Activated CD4-positive, alpha-beta T cell treated with anti-CD3 and anti-CD28 coated beads, Interleukin-2, amount 50 U/mL, for 48 hours (primary cell): ENCODE results near the gene TARBP2.

Experiments used
- DNase-seq, 2 experiments: peaks; one replicate each; pipeline ENCODE4 v3.0.0-alpha.2; 2020

Gene TARBP2

GRCh38 chr12:53497461-53497860 lies 3.6 kb upstream of the TARBP2 start:
- no peak for DNase-seq

DNA sequence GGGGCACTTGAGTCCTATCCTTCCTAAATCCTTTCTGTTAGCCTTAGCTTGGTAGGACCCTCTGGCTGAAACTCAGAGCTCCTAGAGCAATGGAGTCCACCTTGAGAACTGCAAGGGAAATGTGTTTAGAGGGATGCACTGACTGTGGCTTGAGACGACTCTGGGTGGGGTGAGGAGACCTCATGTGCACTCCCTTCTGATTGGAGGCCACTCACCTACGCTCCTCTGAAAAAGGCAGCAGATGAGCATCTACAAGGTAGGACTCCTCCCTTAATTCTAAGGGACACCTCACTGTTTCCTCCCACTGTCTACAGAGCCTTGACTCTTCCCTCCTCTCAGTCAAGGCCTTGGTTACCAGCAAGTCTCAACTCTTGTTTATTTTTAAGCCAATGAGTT lies 2.9 kb upstream of the TARBP2 start:
- DNase-seq, result no peak

GRCh38 chr12:53499266-53500141 lies 1.6 kb upstream of the TARBP2 start, which contains the start of gene MAP3K12:
Gene MAP3K12, minus strand, starts transcription at chr12:53499458. Its CDS starts 12,067 bp downstream, at chr12:53487391.
- DNase-seq, result peak; percentile 68 to 77

DNA sequence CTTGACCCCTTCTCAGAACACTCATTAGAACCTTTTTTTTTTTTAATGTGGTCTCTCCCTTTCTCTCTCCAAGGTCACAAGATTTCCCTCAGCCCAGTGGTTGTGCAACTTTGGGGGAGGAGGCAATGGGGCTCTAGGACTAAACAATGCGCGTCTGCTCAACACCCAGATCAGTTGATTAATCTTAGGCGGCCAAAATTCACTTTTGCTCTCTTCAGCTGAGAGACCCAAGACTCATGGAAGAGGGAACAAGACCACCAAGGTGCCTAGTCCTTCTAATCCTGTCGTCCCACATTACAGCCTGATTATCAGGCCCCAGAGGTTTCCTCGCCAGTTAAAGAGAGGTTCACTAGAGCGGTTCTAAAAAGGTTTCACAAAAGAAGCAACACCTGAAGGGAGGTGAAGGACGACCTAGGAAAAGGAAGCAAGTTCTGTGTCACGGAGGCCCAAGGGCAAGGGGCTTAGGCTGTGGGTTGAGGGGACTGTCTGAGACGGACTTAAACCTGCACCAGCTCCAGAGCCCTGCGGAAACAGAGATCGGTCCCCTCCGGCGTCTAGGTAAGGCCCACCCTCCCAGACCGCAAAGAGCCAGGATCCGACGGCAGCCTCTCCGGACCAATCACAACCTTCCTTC lies 824 bp upstream of the TARBP2 start:
- DNase-seq, result no peak

DNA sequence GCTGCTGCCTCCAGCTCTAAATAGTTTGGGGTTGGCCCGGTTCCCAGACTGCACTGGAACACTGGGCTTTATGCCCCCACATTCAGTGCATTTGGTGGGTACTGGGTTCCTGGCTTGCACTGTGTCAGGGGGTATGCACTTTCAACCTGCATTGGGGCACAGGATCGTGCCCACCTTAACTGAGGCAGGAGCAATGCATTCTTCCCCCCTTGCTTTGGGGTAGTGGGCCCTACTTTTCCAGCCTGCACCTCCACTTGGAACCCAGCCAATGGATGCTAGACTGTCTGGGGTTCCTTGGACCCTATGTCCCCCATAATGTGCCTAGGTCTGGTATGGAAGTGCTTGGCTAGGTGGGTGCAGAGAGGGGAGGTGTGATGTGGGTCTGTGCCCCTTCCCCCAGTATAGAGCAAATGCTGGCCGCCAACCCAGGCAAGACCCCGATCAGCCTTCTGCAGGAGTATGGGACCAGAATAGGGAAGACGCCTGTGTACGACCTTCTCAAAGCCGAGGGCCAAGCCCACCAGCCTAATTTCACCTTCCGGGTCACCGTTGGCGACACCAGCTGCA lies 615 bp downstream of the TARBP2 start:
- DNase-seq, result no peak

DNA sequence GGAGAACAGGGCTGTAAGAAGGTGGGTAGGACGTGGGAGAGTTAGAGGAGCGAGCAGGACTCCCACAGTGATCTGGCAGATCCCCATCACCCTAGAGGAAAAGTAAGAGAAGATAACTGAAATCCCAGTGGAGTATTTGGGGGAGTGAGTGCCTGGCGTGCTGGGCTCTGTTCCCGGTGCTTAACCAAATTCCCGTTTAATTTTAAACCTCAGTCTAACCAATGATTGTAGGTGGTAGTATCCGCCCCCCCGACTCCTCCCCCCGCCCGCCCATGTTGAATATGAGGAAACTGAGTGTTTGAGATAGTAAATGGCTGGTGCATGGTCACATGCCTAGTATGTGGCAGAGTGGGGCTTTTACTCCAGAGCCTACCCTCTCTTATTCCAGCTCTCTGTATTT lies 1.2 kb downstream of the TARBP2 start:
- DNase-seq, result no peak

GRCh38 chr12:53502983-53503728 lies 2.1 kb downstream of the TARBP2 start:
- no peak for DNase-seq

- no peak for DNase-seq
Observed at GRCh38 chr12:53504004-53504920, 3.2 kb downstream of the TARBP2 start.

DNA sequence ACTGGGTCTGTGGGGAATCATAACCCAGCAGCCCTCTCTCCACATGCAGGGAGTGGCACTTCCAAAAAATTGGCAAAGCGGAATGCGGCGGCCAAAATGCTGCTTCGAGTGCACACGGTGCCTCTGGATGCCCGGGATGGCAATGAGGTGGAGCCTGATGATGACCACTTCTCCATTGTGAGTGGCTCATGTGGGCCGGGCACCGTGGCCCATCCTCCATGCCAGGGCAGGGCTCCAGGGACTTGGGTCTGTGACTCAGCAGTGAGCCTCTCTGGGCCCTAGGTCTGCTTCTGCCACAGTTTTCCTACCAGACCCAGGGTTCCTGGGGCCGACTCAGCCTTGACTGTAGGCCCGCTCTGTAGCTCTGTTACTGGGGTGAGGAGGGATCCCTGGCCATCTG lies 4.0 kb downstream of the TARBP2 start:
- DNase-seq, result no peak

- DNase-seq, result no peak
Observed at GRCh38 chr12:53505555-53506449, 4.7 kb downstream of the TARBP2 start.

DNA sequence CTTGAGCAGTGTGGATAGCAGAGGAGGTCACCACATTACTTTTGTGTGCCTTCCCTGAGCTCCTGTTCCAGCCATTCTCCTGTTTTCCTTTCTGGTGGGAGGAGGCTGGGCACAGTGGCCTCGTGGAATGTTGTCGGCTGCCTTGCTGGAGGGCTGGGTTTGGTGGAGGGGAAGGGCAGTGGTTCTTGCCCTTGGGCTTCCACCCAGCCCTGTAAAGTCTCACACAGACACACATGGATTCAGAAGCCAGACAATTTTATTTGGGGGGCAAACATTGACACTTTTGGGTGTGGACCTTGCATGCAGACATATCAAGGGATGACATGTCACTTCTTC lies 5.3 kb downstream of the TARBP2 start:
- DNase-seq, result no peak

GRCh38 chr12:53506881-53507602 lies 6.0 kb downstream of the TARBP2 start, which contains the start of gene NPFF:
Gene NPFF, minus strand, starts transcription at chr12:53507484. Its CDS starts 10 bp downstream, at chr12:53507474.
- DNase-seq, result no peak

DNA sequence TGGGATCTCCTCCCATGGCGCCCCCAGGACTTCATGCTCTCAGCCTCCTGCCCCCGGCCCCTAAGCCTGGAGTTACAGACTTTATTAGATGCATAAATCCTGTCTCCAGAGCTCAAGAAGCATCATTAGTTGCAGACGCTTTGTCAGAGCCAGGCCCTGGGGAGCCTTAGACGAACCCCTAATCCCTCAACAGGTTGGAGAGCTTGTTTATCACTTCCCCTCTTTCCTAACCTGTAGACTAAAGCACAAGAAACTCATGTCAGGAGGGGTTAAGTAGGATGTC lies 6.5 kb downstream of the TARBP2 start:
- no peak for DNase-seq

GRCh38 chr12:53508534-53509170 lies 7.6 kb downstream of the TARBP2 start:
- peak; percentile 89 to 93 for DNase-seq

- no peak for DNase-seq
Observed at GRCh38 chr12:53510181-53510812, 9.2 kb downstream of the TARBP2 start.

GRCh38 chr12:53513712-53514410 lies 12.8 kb downstream of the TARBP2 start:
- no peak for DNase-seq

GRCh38 chr12:53514628-53515290 lies 13.7 kb downstream of the TARBP2 start:
- no peak for DNase-seq

- DNase-seq, result no peak
Observed at GRCh38 chr12:53515291-53515680, 14.2 kb downstream of the TARBP2 start.
